Neural cell (in vitro differentiated cells): Measurements from ENCODE around the gene PLAAT5. TPM values are rescaled to one million over a fixed set of nuclear protein-coding genes. Genes with fewer than 3 reads are reported as not detected.
"Not testable (repeated sequence)": the region's sequence is repeated elsewhere in the genome, so short reads cannot be mapped to it uniquely, and the experiment has no call there.

Experiments used
- H2AFZ ChIP-seq: fragments of 200-600, 300-800 bp; sonication (generic), shearing (Covaris generic); 2 replicates; pipeline ENCODE4 v1.6.0; 2014; ENCODE audit warnings: low read depth, mild to moderate bottlenecking, antibody characterized with exemption, low read length, moderate library complexity
- H3F3A ChIP-seq: fragments of 200-600 bp; shearing (Covaris generic); 2 replicates; pipeline ENCODE4 v1.6.1; 2016; ENCODE audit warnings: mild to moderate bottlenecking, moderate library complexity, mixed read lengths, antibody characterized with exemption, low read length; ENCODE audit not compliant: insufficient read depth, poor library complexity, severe bottlenecking
- H3K27ac ChIP-seq: fragments of 200-600, 300-800 bp; sonication (generic), shearing (Covaris generic); 2 replicates; pipeline ENCODE4 v1.5.1; 2014; ENCODE audit warnings: mild to moderate bottlenecking, low read length, moderate library complexity
- H3K27me3 ChIP-seq: fragments of 300-800, 200-600 bp; sonication (generic), shearing (Covaris generic); 2 replicates; pipeline ENCODE4 v1.6.0; 2014; ENCODE audit warnings: mild to moderate bottlenecking, low read depth, low read length, moderate library complexity; ENCODE audit not compliant: insufficient read depth
- H3K36me3 ChIP-seq: fragments of 300-800, 200-600 bp; sonication (generic), shearing (Covaris generic); 2 replicates; pipeline ENCODE4 v1.5.1; 2014; ENCODE audit warnings: mild to moderate bottlenecking, antibody characterized with exemption, low read length, moderate library complexity; ENCODE audit not compliant: insufficient read depth
- H3K4me2 ChIP-seq: fragments of 300-800, 200-600 bp; sonication (generic), shearing (Covaris generic); 2 replicates; pipeline ENCODE4 v1.6.0; 2014; ENCODE audit warnings: mild to moderate bottlenecking, low read length
- H3K4me3 ChIP-seq: fragments of 300-800, 200-600 bp; sonication (generic), shearing (Covaris generic); 2 replicates; pipeline ENCODE4 v1.5.1; 2014; ENCODE audit warnings: mild to moderate bottlenecking, low read length, moderate library complexity
- H3K79me2 ChIP-seq: fragments of 200-600 bp; shearing (Covaris generic); replicated peaks from 2 replicates; pipeline ENCODE4 v1.6.0; 2014; ENCODE audit warnings: mild to moderate bottlenecking, low read length, moderate library complexity; ENCODE audit not compliant: insufficient read depth
- H3K9ac ChIP-seq: fragments of 300-800, 200-600 bp; sonication (generic), shearing (Covaris generic); 2 replicates; pipeline ENCODE4 v1.6.1; 2016; ENCODE audit warnings: mild to moderate bottlenecking, low read length, mixed read lengths
- H3K9me2 ChIP-seq: fragments of 200-600 bp; shearing (Covaris generic); 2 replicates; pipeline ENCODE4 v1.6.1; 2016; ENCODE audit warnings: mild to moderate bottlenecking, low read length, mixed read lengths; ENCODE audit not compliant: insufficient read depth
- H3K9me3 ChIP-seq: fragments of 200-600, 300-800 bp; sonication (generic), shearing (Covaris generic); 2 replicates; pipeline ENCODE4 v1.6.1; 2016; ENCODE audit warnings: mild to moderate bottlenecking, mixed run types, low read length, moderate library complexity, mixed read lengths
- H4K20me1 ChIP-seq: fragments of 200-600 bp; shearing (Covaris generic); 2 replicates; pipeline ENCODE4 v1.6.1; 2016; ENCODE audit warnings: mild to moderate bottlenecking, mixed run types; ENCODE audit not compliant: insufficient read depth
- MXI1 ChIP-seq: fragments of 450-650 bp; conservative IDR thresholded peaks from 2 replicates; pipeline ENCODE4 v1.6.1; 2014; ENCODE audit warnings: antibody characterized with exemption, mild to moderate bottlenecking; ENCODE audit not compliant: poor library complexity, severe bottlenecking
- POLR2AphosphoS5 ChIP-seq: IDR thresholded peaks from 2 replicates; pipeline ENCODE4 v1.6.1; 2012
- SMC3 ChIP-seq: fragments of 450-650 bp; conservative IDR thresholded peaks from 2 replicates; pipeline ENCODE4 v1.6.1; 2014; ENCODE audit warnings: antibody characterized with exemption, mild to moderate bottlenecking, moderate library complexity; ENCODE audit not compliant: poor library complexity
- TAF1 ChIP-seq: IDR thresholded peaks from 2 replicates; pipeline ENCODE4 v1.6.1; 2012; ENCODE audit warnings: low read depth
- polyA plus RNA-seq: library from polyadenylated mRNA; depleted of rRNA; stranded (reverse); fragments of >200 nt; gene quantifications from 2 replicates; pipeline ENCODE4 v1.2.3, GENCODE V29; 2014
- TF ChIP-seq, protein P1 (sequence below): fragments of 450-650 bp; IDR thresholded peaks from 2 replicates; pipeline ENCODE4 v1.5.1; 2014; ENCODE audit warnings: antibody characterized with exemption, mild to moderate bottlenecking, moderate library complexity; ENCODE audit not compliant: poor library complexity, severe bottlenecking

PLAAT5 gene
- polyA plus RNA-seq, 1 donor from 2014 or later, result 0.14 TPM

DNA sequence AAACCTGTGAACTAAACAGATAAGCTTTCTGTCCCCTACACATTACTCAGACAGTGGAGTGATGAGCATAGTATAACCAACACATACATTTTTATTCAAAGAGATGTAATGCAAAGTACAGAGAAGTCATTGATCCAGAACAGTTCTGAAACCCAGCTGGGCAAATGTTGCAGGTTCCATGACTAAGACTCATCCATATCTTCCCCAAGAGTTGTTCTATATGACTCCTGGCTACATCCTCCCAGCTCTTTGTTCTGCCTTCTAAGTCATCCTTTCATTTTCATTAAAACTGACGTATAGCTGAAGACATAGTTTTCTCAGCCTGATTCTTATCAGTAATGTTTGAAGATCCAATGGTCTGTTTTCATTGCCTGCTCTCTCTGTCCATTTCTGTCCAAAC is 47.3 kb downstream of the PLAAT5 start:
- no peak overlapping the region for H3K27ac ChIP-seq
- no peaks in the 10 kb centered on the region for H3F3A ChIP-seq
- H3K27me3 ChIP-seq, result no peaks in the 10 kb centered on the region
- no peaks in the 10 kb centered on the region for H3K9me2 ChIP-seq
- no peak overlapping the region for H3K4me2 ChIP-seq
- H3K79me2 ChIP-seq, result no peaks in the 10 kb centered on the region
- H4K20me1 ChIP-seq, result no peaks in the 10 kb centered on the region
- TF ChIP-seq SMC3, result no peak
- TF ChIP-seq TAF1, result no peak
- no peak for TF ChIP-seq POLR2AphosphoS5
- no peak for TF ChIP-seq MXI1
- TF ChIP-seq, protein P1, sequence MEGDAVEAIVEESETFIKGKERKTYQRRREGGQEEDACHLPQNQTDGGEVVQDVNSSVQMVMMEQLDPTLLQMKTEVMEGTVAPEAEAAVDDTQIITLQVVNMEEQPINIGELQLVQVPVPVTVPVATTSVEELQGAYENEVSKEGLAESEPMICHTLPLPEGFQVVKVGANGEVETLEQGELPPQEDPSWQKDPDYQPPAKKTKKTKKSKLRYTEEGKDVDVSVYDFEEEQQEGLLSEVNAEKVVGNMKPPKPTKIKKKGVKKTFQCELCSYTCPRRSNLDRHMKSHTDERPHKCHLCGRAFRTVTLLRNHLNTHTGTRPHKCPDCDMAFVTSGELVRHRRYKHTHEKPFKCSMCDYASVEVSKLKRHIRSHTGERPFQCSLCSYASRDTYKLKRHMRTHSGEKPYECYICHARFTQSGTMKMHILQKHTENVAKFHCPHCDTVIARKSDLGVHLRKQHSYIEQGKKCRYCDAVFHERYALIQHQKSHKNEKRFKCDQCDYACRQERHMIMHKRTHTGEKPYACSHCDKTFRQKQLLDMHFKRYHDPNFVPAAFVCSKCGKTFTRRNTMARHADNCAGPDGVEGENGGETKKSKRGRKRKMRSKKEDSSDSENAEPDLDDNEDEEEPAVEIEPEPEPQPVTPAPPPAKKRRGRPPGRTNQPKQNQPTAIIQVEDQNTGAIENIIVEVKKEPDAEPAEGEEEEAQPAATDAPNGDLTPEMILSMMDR, result no peak
- H3K9me3 ChIP-seq, result no peaks in the 10 kb centered on the region
- no peak overlapping the region for H3K4me3 ChIP-seq
- no peaks in the 10 kb centered on the region for H3K36me3 ChIP-seq
- no peak overlapping the region for H3K9ac ChIP-seq
- no peak overlapping the region for H2AFZ ChIP-seq

DNA sequence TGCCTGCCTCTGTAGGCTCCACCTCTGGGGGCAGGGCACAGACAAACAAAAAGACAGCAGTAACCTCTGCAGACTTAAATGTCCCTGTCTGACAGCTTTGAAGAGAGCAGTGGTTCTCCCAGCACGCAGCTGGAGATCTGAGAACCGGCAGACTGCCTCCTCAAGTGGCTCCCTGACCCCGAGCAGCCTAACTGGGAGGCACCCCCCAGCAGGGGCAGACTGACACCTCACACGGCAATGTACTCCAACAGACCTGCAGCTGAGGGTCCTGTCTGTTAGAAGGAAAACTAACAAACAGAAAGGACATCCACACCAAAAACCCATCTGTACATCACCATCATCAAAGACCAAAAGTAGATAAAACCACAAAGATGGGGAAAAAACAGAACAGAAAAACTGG is 55.1 kb downstream of the PLAAT5 start:
- not testable (repeated sequence) for H2AFZ ChIP-seq, H3F3A ChIP-seq, H3K4me3 ChIP-seq, H3K4me2 ChIP-seq, H3K9me2 ChIP-seq, H3K36me3 ChIP-seq, H4K20me1 ChIP-seq, H3K27ac ChIP-seq, H3K9me3 ChIP-seq, H3K9ac ChIP-seq, H3K27me3 ChIP-seq, H3K79me2 ChIP-seq

GRCh38 chr11:63435351-63435750 is 55.6 kb downstream of the PLAAT5 start:
- not testable (repeated sequence) for H3K4me2 ChIP-seq, H3K27me3 ChIP-seq, H3K9ac ChIP-seq, H3K9me2 ChIP-seq, H3F3A ChIP-seq, H4K20me1 ChIP-seq, H2AFZ ChIP-seq, H3K9me3 ChIP-seq, H3K27ac ChIP-seq, H3K79me2 ChIP-seq, H3K4me3 ChIP-seq, H3K36me3 ChIP-seq

DNA sequence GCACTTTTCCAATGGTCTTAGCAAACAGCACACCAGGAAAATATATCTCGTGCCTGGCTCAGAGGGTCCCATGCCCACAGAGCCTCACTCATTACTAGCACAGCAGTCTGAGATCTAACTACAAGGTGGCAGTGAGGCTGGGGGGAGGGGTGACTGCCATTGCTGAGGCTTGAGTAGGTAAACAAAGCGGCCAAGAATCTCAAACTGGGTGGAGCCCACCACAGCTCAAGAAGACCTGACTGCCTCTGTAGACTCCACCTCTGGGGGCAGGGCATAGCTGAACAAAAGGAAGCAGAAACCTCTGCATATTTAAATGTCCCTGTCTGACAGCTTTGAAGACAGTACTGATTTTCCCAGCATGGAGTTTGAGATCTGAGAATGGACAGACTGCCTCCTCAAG is 60.2 kb downstream of the PLAAT5 start:
- not testable (repeated sequence) for H3F3A ChIP-seq, H3K36me3 ChIP-seq, H2AFZ ChIP-seq, H3K79me2 ChIP-seq, H3K9ac ChIP-seq, H3K27me3 ChIP-seq, H3K27ac ChIP-seq, H3K9me2 ChIP-seq, H3K4me2 ChIP-seq, H3K4me3 ChIP-seq, H3K9me3 ChIP-seq, H4K20me1 ChIP-seq
